Measurements from ENCODE around the gene CAPN5.

GRCh38 chr11:77129069-77129841 lies 62.5 kb downstream of the CAPN5 start:
- TF ChIP-seq, protein P1, sequence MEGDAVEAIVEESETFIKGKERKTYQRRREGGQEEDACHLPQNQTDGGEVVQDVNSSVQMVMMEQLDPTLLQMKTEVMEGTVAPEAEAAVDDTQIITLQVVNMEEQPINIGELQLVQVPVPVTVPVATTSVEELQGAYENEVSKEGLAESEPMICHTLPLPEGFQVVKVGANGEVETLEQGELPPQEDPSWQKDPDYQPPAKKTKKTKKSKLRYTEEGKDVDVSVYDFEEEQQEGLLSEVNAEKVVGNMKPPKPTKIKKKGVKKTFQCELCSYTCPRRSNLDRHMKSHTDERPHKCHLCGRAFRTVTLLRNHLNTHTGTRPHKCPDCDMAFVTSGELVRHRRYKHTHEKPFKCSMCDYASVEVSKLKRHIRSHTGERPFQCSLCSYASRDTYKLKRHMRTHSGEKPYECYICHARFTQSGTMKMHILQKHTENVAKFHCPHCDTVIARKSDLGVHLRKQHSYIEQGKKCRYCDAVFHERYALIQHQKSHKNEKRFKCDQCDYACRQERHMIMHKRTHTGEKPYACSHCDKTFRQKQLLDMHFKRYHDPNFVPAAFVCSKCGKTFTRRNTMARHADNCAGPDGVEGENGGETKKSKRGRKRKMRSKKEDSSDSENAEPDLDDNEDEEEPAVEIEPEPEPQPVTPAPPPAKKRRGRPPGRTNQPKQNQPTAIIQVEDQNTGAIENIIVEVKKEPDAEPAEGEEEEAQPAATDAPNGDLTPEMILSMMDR (IDR thresholded peaks at IDR 0.05; ENCODE audit: low read length), result no peak
- no peak for TF ChIP-seq EZH2 (IDR thresholded peaks at IDR 0.05; ENCODE audit: borderline replicate concordance, low read length)
